ENCODE data around the gene KLHL11.

KLHL11 gene

DNA sequence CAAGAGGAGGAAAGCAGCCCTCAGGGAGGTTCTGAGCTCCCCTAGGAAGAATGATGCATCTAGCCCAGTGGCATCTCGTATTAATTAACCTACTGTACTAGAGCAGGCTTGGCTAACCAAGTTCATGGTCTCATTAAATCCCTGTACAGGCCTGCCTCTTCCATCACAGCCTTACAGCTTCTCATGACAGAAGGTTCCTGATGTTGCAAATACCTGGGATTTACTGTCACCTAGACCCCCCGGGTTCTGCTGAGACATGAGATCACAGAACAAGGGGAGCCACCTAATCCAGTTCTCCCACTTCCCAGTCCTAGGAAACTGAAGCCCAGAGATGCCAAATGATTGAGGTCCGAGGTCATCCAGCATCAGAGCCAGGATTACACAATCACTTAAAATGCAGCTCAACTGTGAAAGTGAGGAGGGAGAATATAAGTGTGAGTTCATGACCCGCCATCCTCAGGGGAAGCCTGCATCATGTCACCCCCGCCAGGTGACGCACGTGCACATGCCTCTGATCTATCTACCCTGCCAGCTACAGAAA lies 29.6 kb upstream of the KLHL11 start:
- Histone ChIP-seq H3K4me2 (ENCODE audit: low read length) (no peak overlapping the region), H3K4me3 (ENCODE audit: low read length) (no peak overlapping the region), H3K36me3 (ENCODE audit: control insufficient read depth, low read length) (peaks cover 89% of the 10 kb centered on the region), H3K9me2 (replicated peaks; ENCODE audit: control insufficient read depth, low read length) (no peaks in the 10 kb centered on the region), H4K20me1 (ENCODE audit: control insufficient read depth, insufficient read depth, low read depth, low read length) (no peaks in the 10 kb centered on the region), H3K79me2 (ENCODE audit: control insufficient read depth, low read length) (no peaks in the 10 kb centered on the region), H3K4me1 (ENCODE audit: control insufficient read depth, low read length) (no peaks in the 10 kb centered on the region), H3F3A (ENCODE audit: control insufficient read depth, insufficient read depth) (no peaks in the 10 kb centered on the region), H3K27ac (ENCODE audit: low read depth, low read length) (no peak overlapping the region), H3K9me3 (ENCODE audit: control insufficient read depth, insufficient read depth, low read length) (no peaks in the 10 kb centered on the region), H3K27me3 (ENCODE audit: control insufficient read depth, low read length) (no peaks in the 10 kb centered on the region)
- TF ChIP-seq, protein P1, sequence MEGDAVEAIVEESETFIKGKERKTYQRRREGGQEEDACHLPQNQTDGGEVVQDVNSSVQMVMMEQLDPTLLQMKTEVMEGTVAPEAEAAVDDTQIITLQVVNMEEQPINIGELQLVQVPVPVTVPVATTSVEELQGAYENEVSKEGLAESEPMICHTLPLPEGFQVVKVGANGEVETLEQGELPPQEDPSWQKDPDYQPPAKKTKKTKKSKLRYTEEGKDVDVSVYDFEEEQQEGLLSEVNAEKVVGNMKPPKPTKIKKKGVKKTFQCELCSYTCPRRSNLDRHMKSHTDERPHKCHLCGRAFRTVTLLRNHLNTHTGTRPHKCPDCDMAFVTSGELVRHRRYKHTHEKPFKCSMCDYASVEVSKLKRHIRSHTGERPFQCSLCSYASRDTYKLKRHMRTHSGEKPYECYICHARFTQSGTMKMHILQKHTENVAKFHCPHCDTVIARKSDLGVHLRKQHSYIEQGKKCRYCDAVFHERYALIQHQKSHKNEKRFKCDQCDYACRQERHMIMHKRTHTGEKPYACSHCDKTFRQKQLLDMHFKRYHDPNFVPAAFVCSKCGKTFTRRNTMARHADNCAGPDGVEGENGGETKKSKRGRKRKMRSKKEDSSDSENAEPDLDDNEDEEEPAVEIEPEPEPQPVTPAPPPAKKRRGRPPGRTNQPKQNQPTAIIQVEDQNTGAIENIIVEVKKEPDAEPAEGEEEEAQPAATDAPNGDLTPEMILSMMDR (IDR thresholded peaks at IDR 0.05; ENCODE audit: low read depth, low read length, poor library complexity, severe bottlenecking): no peak
- TF ChIP-seq EZH2phosphoT487 (IDR thresholded peaks at IDR 0.05; ENCODE audit: borderline replicate concordance, low read length): no peak

DNA sequence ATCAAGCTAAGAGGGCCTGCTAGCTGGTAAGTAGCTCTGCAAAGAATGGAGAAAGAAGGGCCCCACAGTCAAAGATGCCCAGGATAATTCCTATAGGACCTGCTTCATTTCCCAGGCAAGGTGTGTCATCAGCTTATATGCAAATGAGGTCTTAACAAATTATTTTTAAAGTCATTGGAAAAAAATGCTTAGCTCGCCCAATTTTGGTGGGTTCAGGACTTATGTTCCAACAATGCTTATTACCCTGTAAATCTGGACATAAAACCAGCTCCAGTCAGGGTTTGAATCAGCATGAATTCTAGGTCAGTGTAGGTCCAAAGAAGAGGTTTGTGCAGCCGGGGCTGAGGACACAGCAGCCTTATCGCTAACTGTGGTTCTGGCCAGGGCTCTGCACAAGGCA lies 28.2 kb upstream of the KLHL11 start:
- Histone ChIP-seq H3K79me2 (ENCODE audit: control insufficient read depth, low read length) (no peaks in the 10 kb centered on the region; the same call in 1 of the 2 replicates), H4K20me1 (ENCODE audit: control insufficient read depth, insufficient read depth, low read depth, low read length) (no peaks in the 10 kb centered on the region), H3F3A (ENCODE audit: control insufficient read depth, insufficient read depth) (no peaks in the 10 kb centered on the region), H3K4me3 (ENCODE audit: low read length) (no peak overlapping the region), H3K9me3 (ENCODE audit: control insufficient read depth, insufficient read depth, low read length) (no peaks in the 10 kb centered on the region), H3K4me1 (ENCODE audit: control insufficient read depth, low read length) (no peaks in the 10 kb centered on the region), H3K4me2 (ENCODE audit: low read length) (no peak overlapping the region), H3K9me2 (replicated peaks; ENCODE audit: control insufficient read depth, low read length) (no peaks in the 10 kb centered on the region), H3K27me3 (ENCODE audit: control insufficient read depth, low read length) (no peaks in the 10 kb centered on the region), H3K27ac (ENCODE audit: low read depth, low read length) (no peak overlapping the region), H3K36me3 (ENCODE audit: control insufficient read depth, low read length) (peaks cover 87% of the 10 kb centered on the region)
- no peak for TF ChIP-seq EZH2phosphoT487 (IDR thresholded peaks at IDR 0.05; ENCODE audit: borderline replicate concordance, low read length)
- TF ChIP-seq, protein P1 (IDR thresholded peaks at IDR 0.05; ENCODE audit: low read depth, low read length, poor library complexity, severe bottlenecking): no peak

DNA sequence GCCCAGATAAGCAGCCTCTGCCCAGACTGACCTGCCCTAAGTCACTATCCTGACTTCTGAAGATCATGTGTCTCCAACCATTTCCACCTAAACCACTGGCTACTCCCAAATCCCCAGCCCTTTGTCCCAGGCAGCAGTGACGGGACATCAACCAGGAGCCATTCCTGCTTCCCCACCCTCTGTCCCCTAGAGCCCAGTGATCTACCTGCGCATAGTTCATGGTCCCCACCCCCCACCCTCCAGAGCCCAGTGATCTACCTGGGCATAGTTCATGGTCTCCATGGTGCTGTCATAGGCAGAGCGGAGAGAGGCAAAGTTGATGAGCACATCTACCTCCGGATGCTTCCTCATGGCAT lies 26.8 kb upstream of the KLHL11 start:
- TF ChIP-seq EZH2phosphoT487 (IDR thresholded peaks at IDR 0.05; ENCODE audit: borderline replicate concordance, low read length): no peak
- TF ChIP-seq, protein P1 (IDR thresholded peaks at IDR 0.05; ENCODE audit: low read depth, low read length, poor library complexity, severe bottlenecking): no peak
- Histone ChIP-seq H3K4me3 (ENCODE audit: low read length) (no peak overlapping the region), H3K4me1 (ENCODE audit: control insufficient read depth, low read length) (no peaks in the 10 kb centered on the region), H3K9me2 (replicated peaks; ENCODE audit: control insufficient read depth, low read length) (no peaks in the 10 kb centered on the region), H3K4me2 (ENCODE audit: low read length) (no peak overlapping the region), H3K36me3 (ENCODE audit: control insufficient read depth, low read length) (peaks cover 87% of the 10 kb centered on the region), H3K79me2 (ENCODE audit: control insufficient read depth, low read length) (no peaks in the 10 kb centered on the region; the same call in 1 of the 2 replicates), H3K9me3 (ENCODE audit: control insufficient read depth, insufficient read depth, low read length) (no peaks in the 10 kb centered on the region), H3F3A (ENCODE audit: control insufficient read depth, insufficient read depth) (no peaks in the 10 kb centered on the region), H3K27ac (ENCODE audit: low read depth, low read length) (no peak overlapping the region), H3K27me3 (ENCODE audit: control insufficient read depth, low read length) (no peaks in the 10 kb centered on the region), H4K20me1 (ENCODE audit: control insufficient read depth, insufficient read depth, low read depth, low read length) (no peaks in the 10 kb centered on the region)
